BLaER1 (cell line): ENCODE measurements around the gene KIAA0232.
A peak's percentile ranks its signal among the peaks of the same experiment; 100 is the strongest.

ENCODE experiments used
- H3K27ac ChIP-seq: shearing (Covaris generic); formaldehyde crosslinking; 2 replicates; pipeline ENCODE4 v1.8.1; 2022
- H3K27me3 ChIP-seq: shearing (Covaris generic); formaldehyde crosslinking; 2 replicates; pipeline ENCODE4 v1.8.1; 2022
- H3K36me3 ChIP-seq: shearing (Covaris generic); formaldehyde crosslinking; 2 replicates; pipeline ENCODE4 v1.8.1; 2022
- H3K4me1 ChIP-seq: shearing (Covaris generic); formaldehyde crosslinking; 2 replicates; pipeline ENCODE4 v1.8.1; 2022
- H3K4me2 ChIP-seq: shearing (Covaris generic); formaldehyde crosslinking; 2 replicates; pipeline ENCODE4 v1.8.1; 2022
- H3K4me3 ChIP-seq: shearing (Covaris generic); formaldehyde crosslinking; 2 replicates; pipeline ENCODE4 v1.8.1; 2022
- H3K9ac ChIP-seq: shearing (Covaris generic); formaldehyde crosslinking; 2 replicates; pipeline ENCODE4 v1.8.1; 2022
- H3K9me3 ChIP-seq: shearing (Covaris generic); formaldehyde crosslinking; 2 replicates; pipeline ENCODE4 v1.8.1; 2022
- H4K20me1 ChIP-seq: shearing (Covaris generic); formaldehyde crosslinking; 2 replicates; pipeline ENCODE4 v1.8.1; 2022
- Cebpa-rat ChIP-seq: shearing (Covaris generic); IDR thresholded peaks from 2 replicates; pipeline ENCODE4 v1.8.1; 2022

KIAA0232 gene

DNA sequence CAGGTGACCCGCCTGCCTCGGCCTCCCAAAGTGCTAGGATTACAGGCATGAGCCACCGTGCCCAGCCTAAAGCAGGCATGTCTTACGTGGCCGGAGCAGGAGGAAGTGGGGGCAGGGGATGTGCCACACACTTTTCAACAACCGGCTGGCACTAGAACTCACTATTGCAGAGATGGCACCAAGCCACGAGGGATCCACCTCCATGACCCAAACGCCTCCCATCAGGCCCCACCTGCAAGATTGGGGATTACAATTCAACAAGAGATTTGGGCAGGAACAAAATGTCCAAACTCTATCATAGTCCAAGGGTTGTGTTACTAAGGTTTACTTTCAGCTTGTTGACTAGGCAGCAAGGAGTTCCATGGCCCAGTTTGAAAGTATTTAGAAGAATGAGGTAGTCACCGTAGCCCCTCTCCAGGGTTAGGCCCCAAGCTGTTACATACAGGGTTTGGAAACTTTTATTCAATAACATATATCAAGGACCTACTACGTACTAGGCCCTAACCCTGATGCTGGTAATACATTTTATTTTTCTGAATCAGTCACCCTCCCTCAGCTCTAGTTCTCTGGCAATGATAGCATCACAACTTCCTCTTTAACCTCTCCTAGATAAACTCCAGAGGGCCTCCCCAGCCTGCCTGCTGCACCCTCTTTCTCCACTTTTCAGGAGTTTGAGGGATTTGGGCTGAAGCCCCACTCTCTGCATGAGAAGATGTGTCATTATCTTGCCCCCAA, 109.1 kb downstream of the KIAA0232 start:
- Histone ChIP-seq H3K9me3 (peaks cover 31% of the 10 kb centered on the region), H3K36me3 (peaks cover 16% of the 10 kb centered on the region; the same call in 1 of the 2 replicates), H3K9ac (peak overlapping the region; percentile 55; the same call in 1 of the 2 replicates), H3K4me3 (peak overlapping the region; percentile 55), H4K20me1 (no peaks in the 10 kb centered on the region), H3K27ac (peak overlapping the region; percentile 86), H3K4me2 (peak overlapping the region; percentile 97), H3K27me3 (no peaks in the 10 kb centered on the region), H3K4me1 (peaks cover 93% of the 10 kb centered on the region)
- no peak for TF ChIP-seq Cebpa-rat

GRCh38 chr4:6892190-6892908, 109.8 kb downstream of the KIAA0232 start:
- Histone ChIP-seq H3K27me3 (no peaks in the 10 kb centered on the region), H3K4me3 (peak overlapping the region; percentile 55), H3K9ac (peak overlapping the region; percentile 55), H3K9me3 (peaks cover 31% of the 10 kb centered on the region), H3K4me2 (peak overlapping the region; percentile 97), H3K27ac (peak overlapping the region; percentile 86), H3K36me3 (peaks cover 16% of the 10 kb centered on the region; the same call in 1 of the 2 replicates), H3K4me1 (peaks cover 86% of the 10 kb centered on the region), H4K20me1 (no peaks in the 10 kb centered on the region)
- no peak for TF ChIP-seq Cebpa-rat

DNA sequence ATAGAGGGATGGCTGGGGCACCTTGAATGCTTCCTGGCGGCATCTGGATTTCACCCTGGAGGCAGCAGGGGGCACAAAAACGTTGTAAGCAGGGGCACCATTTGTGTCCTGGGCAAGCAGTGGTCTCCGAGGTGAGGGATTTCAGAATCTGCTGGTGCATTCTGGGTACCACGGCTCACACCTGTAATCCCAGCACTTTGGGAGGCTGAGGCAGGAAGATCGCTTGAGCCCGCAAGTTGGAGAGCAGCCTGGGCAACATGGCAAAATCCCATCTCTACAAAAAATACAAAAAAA, 110.3 kb downstream of the KIAA0232 start:
- H3K9ac ChIP-seq: peak overlapping the region; percentile 48; the same call in 1 of the 2 replicates
- TF ChIP-seq Cebpa-rat: no peak
- H3K4me2 ChIP-seq: peak overlapping the region; percentile 97
- H3K36me3 ChIP-seq: peaks cover 16% of the 10 kb centered on the region; the same call in 1 of the 2 replicates
- H3K27ac ChIP-seq: peak overlapping the region; percentile 86
- H3K4me1 ChIP-seq: peaks cover 83% of the 10 kb centered on the region
- peaks cover 31% of the 10 kb centered on the region for H3K9me3 ChIP-seq
- peak overlapping the region; percentile 55 for H3K4me3 ChIP-seq
- no peaks in the 10 kb centered on the region for H4K20me1 ChIP-seq
- H3K27me3 ChIP-seq: no peaks in the 10 kb centered on the region

DNA sequence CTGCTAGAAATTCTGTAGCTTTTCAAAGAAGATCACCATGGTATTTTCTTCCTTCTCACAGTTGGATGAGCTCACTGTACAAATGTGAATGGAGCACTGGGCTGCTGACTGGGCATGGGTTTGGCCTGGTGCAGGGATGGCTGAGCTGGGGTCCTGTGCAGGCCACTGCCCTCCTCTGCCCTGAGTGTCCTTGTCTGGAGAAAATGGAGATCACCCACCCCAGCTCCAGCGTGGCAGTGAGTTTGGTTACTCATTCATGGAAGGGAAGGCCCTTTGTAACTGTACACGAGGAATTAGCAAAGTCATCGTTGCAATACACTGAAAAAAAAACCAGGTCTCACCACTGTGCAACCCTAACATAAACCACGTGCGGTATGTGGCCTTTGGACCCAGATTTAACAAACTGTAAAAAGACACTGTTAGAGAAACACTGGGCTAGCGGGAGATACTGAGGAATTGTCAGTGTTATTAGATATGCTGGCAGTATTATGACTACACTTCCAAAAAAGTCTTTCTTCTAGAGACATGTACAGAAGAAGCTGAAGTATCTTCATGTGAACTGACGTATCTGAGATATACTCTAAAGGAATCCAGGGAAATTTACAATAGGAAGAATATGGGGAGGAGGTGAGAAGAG, 111.0 kb downstream of the KIAA0232 start:
- TF ChIP-seq Cebpa-rat: no peak

GRCh38 chr4:6894086-6894478, 111.6 kb downstream of the KIAA0232 start:
- H4K20me1 ChIP-seq: no peaks in the 10 kb centered on the region
- H3K9ac ChIP-seq: no peak overlapping the region
- peaks cover 12% of the 10 kb centered on the region; the same call in 1 of the 2 replicates for H3K36me3 ChIP-seq
- H3K4me2 ChIP-seq: peak overlapping the region; percentile 97
- H3K27me3 ChIP-seq: no peaks in the 10 kb centered on the region
- peaks cover 81% of the 10 kb centered on the region for H3K4me1 ChIP-seq
- no peak for TF ChIP-seq Cebpa-rat
- H3K27ac ChIP-seq: peak overlapping the region; percentile 86
- no peak overlapping the region for H3K4me3 ChIP-seq
- H3K9me3 ChIP-seq: peaks cover 20% of the 10 kb centered on the region

More for the DNA sequence above, 111.0 kb downstream of the KIAA0232 start:
- 0 out of 2 replicates have a peak overlapping the region, but pooled peaks have one; percentile 3 for H3K9ac ChIP-seq
- no peak overlapping the region for H3K4me3 ChIP-seq
- no peaks in the 10 kb centered on the region for H4K20me1 ChIP-seq
- no peaks in the 10 kb centered on the region for H3K27me3 ChIP-seq
- H3K36me3 ChIP-seq: peaks cover 16% of the 10 kb centered on the region; the same call in 1 of the 2 replicates
- H3K27ac ChIP-seq: peak overlapping the region; percentile 86
- H3K4me1 ChIP-seq: peaks cover 81% of the 10 kb centered on the region
- H3K4me2 ChIP-seq: peak overlapping the region; percentile 97
- peaks cover 25% of the 10 kb centered on the region for H3K9me3 ChIP-seq

DNA sequence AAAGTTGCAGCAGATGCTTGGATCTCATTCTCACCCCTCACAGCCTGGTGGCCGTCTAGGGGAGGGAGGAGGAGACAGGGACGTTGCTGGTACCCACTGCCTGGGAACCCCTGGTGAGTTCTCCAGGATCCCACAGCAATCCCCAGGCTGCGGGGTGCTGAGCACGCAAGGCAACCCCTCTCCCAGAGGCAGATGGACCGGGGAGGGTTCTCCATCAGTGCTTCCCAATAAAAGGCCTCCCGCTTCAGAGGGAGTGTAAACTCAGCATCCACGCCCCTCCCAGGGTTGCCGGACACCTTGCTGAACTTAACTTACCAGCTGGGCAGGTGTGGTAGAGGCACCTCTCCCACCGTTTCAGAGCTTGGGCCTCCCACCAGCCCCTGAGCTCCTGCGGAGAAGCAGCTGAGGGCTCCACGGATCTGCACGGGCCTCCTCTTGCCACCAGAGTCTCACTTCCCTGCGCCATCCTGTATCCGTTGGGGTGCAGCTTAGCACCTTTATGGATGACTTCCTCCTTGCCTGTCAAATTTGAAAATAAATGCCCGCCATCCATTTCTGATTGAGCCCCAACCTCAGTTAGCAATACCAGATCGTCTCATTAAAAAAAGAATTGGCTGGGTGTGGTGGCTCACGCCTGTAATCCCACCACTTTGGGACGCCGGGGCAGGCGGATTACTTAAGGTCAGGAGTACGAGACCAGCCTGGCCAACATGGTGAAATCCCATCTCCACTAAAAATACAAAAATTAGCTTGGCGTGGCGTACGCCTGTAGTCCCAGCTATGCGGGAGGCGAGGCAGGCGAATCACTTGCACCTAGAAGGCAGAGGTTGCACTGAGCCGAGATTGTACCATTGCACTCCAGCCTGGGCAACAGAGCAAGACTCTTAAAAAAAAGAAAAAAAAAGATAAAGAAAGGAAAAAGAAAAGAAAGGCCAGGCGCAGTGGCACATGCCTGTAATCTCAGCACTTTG, 112.3 kb downstream of the KIAA0232 start:
- H3K4me2 ChIP-seq: peak overlapping the region; percentile 97
- no peak overlapping the region for H3K4me3 ChIP-seq
- H3K9ac ChIP-seq: no peak overlapping the region
- no peak for TF ChIP-seq Cebpa-rat
- H3K27me3 ChIP-seq: no peaks in the 10 kb centered on the region
- H3K27ac ChIP-seq: peak overlapping the region; percentile 86
- H3K9me3 ChIP-seq: peaks cover 13% of the 10 kb centered on the region
- peaks cover 81% of the 10 kb centered on the region for H3K4me1 ChIP-seq
- no peaks in the 10 kb centered on the region for H4K20me1 ChIP-seq
- peaks cover 4% of the 10 kb centered on the region; the same call in 1 of the 2 replicates for H3K36me3 ChIP-seq

GRCh38 chr4:6896035-6896434, 113.5 kb downstream of the KIAA0232 start:
- Histone ChIP-seq H3K9me3 (0 out of 2 replicates have a peak, but pooled peaks cover under 1% of the 10 kb centered on the region), H3K9ac (no peak overlapping the region), H3K4me1 (peaks cover 81% of the 10 kb centered on the region), H3K27ac (no peak overlapping the region), H3K36me3 (no peaks in the 10 kb centered on the region), H3K27me3 (no peaks in the 10 kb centered on the region), H3K4me2 (no peak overlapping the region), H3K4me3 (no peak overlapping the region), H4K20me1 (no peaks in the 10 kb centered on the region)
- TF ChIP-seq Cebpa-rat: no peak

DNA sequence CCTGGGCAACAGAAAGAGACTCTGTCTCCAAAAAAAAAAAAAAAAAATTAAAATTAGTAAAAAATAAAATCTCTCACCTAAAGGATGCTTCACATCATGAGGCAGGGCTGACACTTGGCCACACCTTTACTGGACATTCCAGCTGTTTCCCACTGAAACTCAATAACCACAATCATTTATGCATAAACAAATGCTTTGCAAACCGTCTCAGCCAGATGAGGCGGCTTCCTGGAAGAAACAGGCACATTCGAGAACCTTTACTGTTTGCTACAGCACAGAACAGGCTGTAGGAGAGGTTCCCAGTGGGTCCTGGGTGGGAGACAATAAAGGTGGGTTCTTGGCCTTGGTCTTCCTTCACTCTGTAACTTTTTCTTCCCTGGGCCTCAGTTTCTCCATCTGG, 116.2 kb downstream of the KIAA0232 start:
- peak overlapping the region; percentile 67 for H3K9ac ChIP-seq
- no peak for TF ChIP-seq Cebpa-rat
- peaks cover 81% of the 10 kb centered on the region for H3K4me1 ChIP-seq

More for the DNA sequence above, 116.2 kb downstream of the KIAA0232 start:
- H3K9me3 ChIP-seq: no peaks in the 10 kb centered on the region
- peak overlapping the region; percentile 92 for H3K4me2 ChIP-seq
- H3K27me3 ChIP-seq: no peaks in the 10 kb centered on the region
- H3K4me3 ChIP-seq: no peak overlapping the region
- H4K20me1 ChIP-seq: no peaks in the 10 kb centered on the region
- H3K36me3 ChIP-seq: no peaks in the 10 kb centered on the region
- H3K27ac ChIP-seq: peak overlapping the region; percentile 85
